ENCODE results near the gene XPNPEP1. TPM values are rescaled to one million over a fixed set of nuclear protein-coding genes. Genes with fewer than 3 reads are reported as not detected.

The XPNPEP1 gene
- total and polyA plus RNA-seq, 5 donors from 2014 or later = 14.9 to 52.4 (median 18.5) TPM

- Histone ChIP-seq H3K4me3 (ENCODE audit: low read depth, low read length) (no peak overlapping the region), H3K27ac (ENCODE audit: insufficient read depth, low read length, poor library complexity, severe bottlenecking) (no peak overlapping the region), H3K36me3 (ENCODE audit: control insufficient read depth, insufficient read depth, low read length) (no peaks in the 10 kb centered on the region), H3K9me3 (ENCODE audit: control insufficient read depth in 2 of 2, low read length in 2 of 2) (no peaks in the 10 kb centered on the region), H3K4me1 (ENCODE audit: control insufficient read depth, insufficient read depth, low read length, poor library complexity, severe bottlenecking) (no peaks in the 10 kb centered on the region), H3K27me3 (ENCODE audit: control insufficient read depth, insufficient read depth, low read length) (no peaks in the 10 kb centered on the region)
- ATAC-seq (ENCODE audit: low read depth in 2 of 2) = no peak
- DNase-seq = no peak
- H3K36me3 Mint-ChIP-seq = no peaks in the 10 kb centered on the region
- H3K27me3 Mint-ChIP-seq = peaks cover 5% of the 10 kb centered on the region
- peaks cover 0 to 5% (median 4%) of the 10 kb centered on the region in 4 donors for H3K4me1 Mint-ChIP-seq
- no peak overlapping the region for H3K4me3 Mint-ChIP-seq
- H3K9me3 Mint-ChIP-seq = no peaks in the 10 kb centered on the region
- no peak overlapping the region for H3K27ac Mint-ChIP-seq
These were observed 33.9 kb upstream of the XPNPEP1 start for GRCh38 chr10:109957092-109957797.

- Mint-ChIP-seq H3K4me3 (no peak overlapping the region), H3K27me3 (peaks cover 5% of the 10 kb centered on the region), H3K36me3 (no peaks in the 10 kb centered on the region), H3K9me3 (no peaks in the 10 kb centered on the region), H3K27ac (no peak overlapping the region), H3K4me1 (peaks cover 0 to 5% (median 4%) of the 10 kb centered on the region in 4 donors)
- Histone ChIP-seq H3K27me3 (ENCODE audit: control insufficient read depth, insufficient read depth, low read length) (no peaks in the 10 kb centered on the region), H3K4me3 (ENCODE audit: low read depth, low read length) (no peak overlapping the region), H3K27ac (ENCODE audit: insufficient read depth, low read length, poor library complexity, severe bottlenecking) (no peak overlapping the region), H3K4me1 (ENCODE audit: control insufficient read depth, insufficient read depth, low read length, poor library complexity, severe bottlenecking) (no peaks in the 10 kb centered on the region), H3K9me3 (ENCODE audit: control insufficient read depth in 2 of 2, low read length in 2 of 2) (no peaks in the 10 kb centered on the region), H3K36me3 (ENCODE audit: control insufficient read depth, insufficient read depth, low read length) (no peaks in the 10 kb centered on the region)
- DNase-seq (peak in 2 of 3 donors; percentile 11 to 60), ATAC-seq (ENCODE audit: low read depth in 2 of 2) (peak; percentile 62 to 65)
These were observed 33.3 kb upstream of the XPNPEP1 start for GRCh38 chr10:109956454-109957091.

- Mint-ChIP-seq H3K27me3 (no peaks in the 10 kb centered on the region), H3K4me1 (peaks cover 0 to 5% (median 4%) of the 10 kb centered on the region in 4 donors), H3K36me3 (no peaks in the 10 kb centered on the region), H3K9me3 (peaks cover 0 to 2% (median 0%) of the 10 kb centered on the region in 7 donors), H3K4me3 (no peak overlapping the region), H3K27ac (no peak overlapping the region)
- Histone ChIP-seq H3K27me3 (ENCODE audit: control insufficient read depth, insufficient read depth, low read length) (no peaks in the 10 kb centered on the region), H3K36me3 (ENCODE audit: control insufficient read depth, insufficient read depth, low read length) (no peaks in the 10 kb centered on the region), H3K4me3 (ENCODE audit: low read depth, low read length) (no peak overlapping the region), H3K9me3 (ENCODE audit: control insufficient read depth in 2 of 2, low read length in 2 of 2) (no peaks in the 10 kb centered on the region), H3K4me1 (ENCODE audit: control insufficient read depth, insufficient read depth, low read length, poor library complexity, severe bottlenecking) (no peaks in the 10 kb centered on the region), H3K27ac (ENCODE audit: insufficient read depth, low read length, poor library complexity, severe bottlenecking) (no peak overlapping the region)
- no peak for ATAC-seq (ENCODE audit: low read depth in 2 of 2)
- DNase-seq = no peak
These were observed 30.5 kb upstream of the XPNPEP1 start for GRCh38 chr10:109953766-109954165.

GRCh38 chr10:109952526-109952925, 29.2 kb upstream of the XPNPEP1 start:
- no peak overlapping the region for H3K4me3 ChIP-seq (ENCODE audit: low read depth, low read length)
- H3K9me3 ChIP-seq (ENCODE audit: control insufficient read depth in 2 of 2, low read length in 2 of 2) = no peaks in the 10 kb centered on the region
- H3K36me3 Mint-ChIP-seq = no peaks in the 10 kb centered on the region
- H3K27me3 Mint-ChIP-seq = no peaks in the 10 kb centered on the region
- no peak for DNase-seq
- H3K4me1 ChIP-seq (ENCODE audit: control insufficient read depth, insufficient read depth, low read length, poor library complexity, severe bottlenecking) = no peaks in the 10 kb centered on the region
- H3K36me3 ChIP-seq (ENCODE audit: control insufficient read depth, insufficient read depth, low read length) = no peaks in the 10 kb centered on the region
- no peak for ATAC-seq (ENCODE audit: low read depth in 2 of 2)
- no peak overlapping the region for H3K27ac ChIP-seq (ENCODE audit: insufficient read depth, low read length, poor library complexity, severe bottlenecking)
- no peaks in the 10 kb centered on the region for H3K27me3 ChIP-seq (ENCODE audit: control insufficient read depth, insufficient read depth, low read length)
- peaks cover 0 to 5% (median 4%) of the 10 kb centered on the region in 4 donors for H3K4me1 Mint-ChIP-seq
- no peak overlapping the region for H3K27ac Mint-ChIP-seq
- H3K4me3 Mint-ChIP-seq = no peak overlapping the region
- peaks cover 0 to 2% (median 0%) of the 10 kb centered on the region in 7 donors for H3K9me3 Mint-ChIP-seq

GRCh38 chr10:109947111-109947920, 24.0 kb upstream of the XPNPEP1 start:
- H3K36me3 Mint-ChIP-seq = no peaks in the 10 kb centered on the region
- Histone ChIP-seq H3K4me3 (ENCODE audit: low read depth, low read length) (no peak overlapping the region), H3K27ac (ENCODE audit: insufficient read depth, low read length, poor library complexity, severe bottlenecking) (no peak overlapping the region), H3K36me3 (ENCODE audit: control insufficient read depth, insufficient read depth, low read length) (no peaks in the 10 kb centered on the region), H3K4me1 (ENCODE audit: control insufficient read depth, insufficient read depth, low read length, poor library complexity, severe bottlenecking) (no peaks in the 10 kb centered on the region), H3K9me3 (ENCODE audit: control insufficient read depth in 2 of 2, low read length in 2 of 2) (no peaks in the 10 kb centered on the region), H3K27me3 (ENCODE audit: control insufficient read depth, insufficient read depth, low read length) (no peaks in the 10 kb centered on the region)
- no peak overlapping the region for H3K27ac Mint-ChIP-seq
- ATAC-seq (ENCODE audit: low read depth in 2 of 2) (no peak), DNase-seq (no peak)
- H3K27me3 Mint-ChIP-seq = peaks cover 6% of the 10 kb centered on the region
- H3K4me1 Mint-ChIP-seq = peaks cover 0 to 2% (median under 1%) of the 10 kb centered on the region in 4 donors
- H3K9me3 Mint-ChIP-seq = peaks cover 0 to 2% (median 0%) of the 10 kb centered on the region in 7 donors
- no peak overlapping the region for H3K4me3 Mint-ChIP-seq

DNA sequence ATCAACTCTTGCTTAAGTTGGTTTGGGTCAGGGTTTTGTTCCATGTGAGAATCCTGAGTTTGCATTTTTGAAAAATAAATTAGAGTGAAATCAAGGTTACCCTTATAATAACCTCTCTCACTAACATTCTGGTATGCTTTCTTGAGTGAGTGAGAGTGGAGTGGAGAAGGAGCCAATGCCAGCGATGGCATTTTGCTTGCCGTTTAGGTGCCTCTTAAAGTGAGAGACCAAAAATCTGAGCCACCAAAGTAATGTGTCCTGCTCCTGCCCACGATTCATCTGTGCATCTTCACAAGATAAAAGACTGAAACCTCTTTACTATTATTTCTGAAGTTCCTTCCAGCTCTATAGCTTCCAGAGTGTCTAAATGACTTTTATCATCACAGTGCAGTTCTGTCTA, 23.4 kb upstream of the XPNPEP1 start:
- no peak overlapping the region for H3K27ac Mint-ChIP-seq
- ATAC-seq (ENCODE audit: low read depth in 2 of 2) = no peak

GRCh38 chr10:109945473-109946177, 22.3 kb upstream of the XPNPEP1 start:
- ATAC-seq (ENCODE audit: low read depth in 2 of 2) = no peak

More for the DNA sequence above, 23.4 kb upstream of the XPNPEP1 start:
- Histone ChIP-seq H3K4me3 (ENCODE audit: low read depth, low read length) (no peak overlapping the region), H3K27me3 (ENCODE audit: control insufficient read depth, insufficient read depth, low read length) (no peaks in the 10 kb centered on the region), H3K9me3 (ENCODE audit: control insufficient read depth in 2 of 2, low read length in 2 of 2) (no peaks in the 10 kb centered on the region), H3K36me3 (ENCODE audit: control insufficient read depth, insufficient read depth, low read length) (no peaks in the 10 kb centered on the region), H3K27ac (ENCODE audit: insufficient read depth, low read length, poor library complexity, severe bottlenecking) (no peak overlapping the region), H3K4me1 (ENCODE audit: control insufficient read depth, insufficient read depth, low read length, poor library complexity, severe bottlenecking) (no peaks in the 10 kb centered on the region)
- peaks cover 0 to 2% (median 0%) of the 10 kb centered on the region in 7 donors for H3K9me3 Mint-ChIP-seq
- peaks cover 6% of the 10 kb centered on the region for H3K27me3 Mint-ChIP-seq
- H3K36me3 Mint-ChIP-seq = no peaks in the 10 kb centered on the region
- DNase-seq = no peak
- H3K4me3 Mint-ChIP-seq = no peak overlapping the region
- H3K4me1 Mint-ChIP-seq = peaks cover 0 to 3% (median under 1%) of the 10 kb centered on the region in 4 donors

More at GRCh38 chr10:109945473-109946177, 22.3 kb upstream of the XPNPEP1 start:
- no peak for DNase-seq
- Mint-ChIP-seq H3K27ac (no peak overlapping the region), H3K4me1 (peaks cover 0 to 8% (median 5%) of the 10 kb centered on the region in 4 donors), H3K4me3 (no peak overlapping the region), H3K36me3 (no peaks in the 10 kb centered on the region), H3K9me3 (peaks cover 0 to 2% (median 0%) of the 10 kb centered on the region in 7 donors), H3K27me3 (peaks cover 6% of the 10 kb centered on the region)
- Histone ChIP-seq H3K36me3 (ENCODE audit: control insufficient read depth, insufficient read depth, low read length) (no peaks in the 10 kb centered on the region), H3K27me3 (ENCODE audit: control insufficient read depth, insufficient read depth, low read length) (no peaks in the 10 kb centered on the region), H3K4me3 (ENCODE audit: low read depth, low read length) (no peak overlapping the region), H3K4me1 (ENCODE audit: control insufficient read depth, insufficient read depth, low read length, poor library complexity, severe bottlenecking) (no peaks in the 10 kb centered on the region), H3K27ac (ENCODE audit: insufficient read depth, low read length, poor library complexity, severe bottlenecking) (no peak overlapping the region), H3K9me3 (ENCODE audit: control insufficient read depth in 2 of 2, low read length in 2 of 2) (no peaks in the 10 kb centered on the region)

Measured in CD4-positive, CD25-positive, alpha-beta regulatory T cell (primary cell).